Endothelial cell of umbilical vein (primary cell): Measurements from ENCODE around the gene ELMO1. TPM values are rescaled to one million over a fixed set of nuclear protein-coding genes. Genes with fewer than 3 reads are reported as not detected.

Experiments used
- BruUV-seq: library from RNA; stranded (reverse); fragments of 400-500 nt; replicated peaks from 2 replicates; lab custom pipeline; 2021; lab: Mats Ljungman, UMichigan
- CTCF ChIA-PET: fragments of 300-600, 350-600 bp; sonication (Branson Sonifier 250); formaldehyde crosslinking; loops from one replicate; lab custom pipeline; 2021; ENCODE audit warnings: antibody characterized with exemption, inconsistent platforms; lab: Charles Lee
- POLR2A ChIA-PET: fragments of 300-600, 350-600 bp; sonication (Branson Sonifier 250); formaldehyde crosslinking; loops from one replicate; lab custom pipeline; 2021; ENCODE audit warnings: antibody characterized with exemption, inconsistent platforms; lab: Charles Lee
- DNase-seq: peaks from one replicate; pipeline ENCODE4 v3.0.0-alpha.2; 2011; ENCODE audit warnings: low read depth, low spot score
- FAIRE-seq: peaks from 2 replicates; lab custom pipeline; 2011; peaks lifted over from hg19 to GRCh38; lab: Jason Lieb, UNC
- H2AFZ ChIP-seq: 2 replicates; pipeline ENCODE4 v1.6.0; 2012; ENCODE audit warnings: low read depth, low read length, control low read depth, inconsistent platforms
- H3K27ac ChIP-seq: 2 replicates; pipeline ENCODE4 v1.5.1; 2011; ENCODE audit warnings: low read depth, mild to moderate bottlenecking, control low read depth, low read length, moderate library complexity; ENCODE audit not compliant: insufficient read depth
- H3K27me3 ChIP-seq, 2 experiments: 2 replicates each; pipeline versions ENCODE4 v1.6.0 to v1.6.1; 2011; ENCODE audit warnings: low read length in 2 of 2, mixed read lengths in 1 of 2; ENCODE audit not compliant: control insufficient read depth in 2 of 2, insufficient read depth in 2 of 2
- H3K36me3 ChIP-seq, 2 experiments: 2 replicates in 1 of 2; 3 replicates in 1 of 2; pipeline ENCODE4 v1.5.1; 2011; ENCODE audit warnings: low read length in 2 of 2, mild to moderate bottlenecking in 1 of 2, moderate library complexity in 1 of 2; ENCODE audit not compliant: control insufficient read depth in 2 of 2, insufficient read depth in 2 of 2; ENCODE audit errors: extremely low read depth in 1 of 2
- H3K4me1 ChIP-seq: 3 replicates; pipeline ENCODE4 v1.5.1; 2011; ENCODE audit warnings: mild to moderate bottlenecking, low read length; ENCODE audit not compliant: control insufficient read depth, insufficient read depth; ENCODE audit errors: extremely low read depth
- H3K4me2 ChIP-seq: 2 replicates; pipeline ENCODE4 v1.6.1; 2011; ENCODE audit warnings: low read length, control low read depth, mixed read lengths; ENCODE audit not compliant: insufficient read depth
- H3K4me3 ChIP-seq, 3 experiments: fragments of 200-600 bp in 1 of 3; sonication (generic), shearing (Covaris generic) in 1 of 3; replicated peaks in 1 of 3; 2 replicates each; pipeline ENCODE4 v1.5.1; 2011 to 2016; ENCODE audit warnings: control low read depth in 3 of 3, low read length in 3 of 3, mild to moderate bottlenecking in 2 of 3, inconsistent platforms in 1 of 3, low read depth in 1 of 3, moderate library complexity in 1 of 3; ENCODE audit not compliant: insufficient read depth in 1 of 3
- H3K79me2 ChIP-seq: 2 replicates; pipeline ENCODE4 v1.6.0; 2012; ENCODE audit warnings: low read length, inconsistent platforms; ENCODE audit not compliant: control insufficient read depth, insufficient read depth
- H3K9ac ChIP-seq: replicated peaks from 2 replicates; pipeline ENCODE3; 2011; ENCODE audit warnings: low read length, control low read depth; ENCODE audit not compliant: insufficient read depth; ENCODE audit errors: extremely low read depth
- H3K9me1 ChIP-seq: replicated peaks from 3 replicates; pipeline ENCODE4 v1.6.0; 2011; ENCODE audit warnings: mild to moderate bottlenecking, low read length; ENCODE audit not compliant: control insufficient read depth, insufficient read depth; ENCODE audit errors: extremely low read depth
- H3K9me3 ChIP-seq: replicated peaks from 2 replicates; pipeline ENCODE4 v1.5.1; 2012; ENCODE audit warnings: low read length, inconsistent platforms; ENCODE audit not compliant: control insufficient read depth, insufficient read depth
- H4K20me1 ChIP-seq: replicated peaks from 2 replicates; pipeline ENCODE3; 2011; ENCODE audit warnings: mild to moderate bottlenecking, low read length; ENCODE audit not compliant: control insufficient read depth, insufficient read depth; ENCODE audit errors: extremely low read depth
- CTCF ChIP-seq, 2 donors: IDR thresholded peaks; 1 replicate in 1 of 2; 2 replicates in 1 of 2; pipeline ENCODE4 v1.5.1; 2011; ENCODE audit warnings: low read length in 2 of 2, mild to moderate bottlenecking in 2 of 2, moderate library complexity in 2 of 2, control low read depth in 1 of 2, inconsistent platforms in 1 of 2, low read depth in 1 of 2; ENCODE audit not compliant: insufficient read depth in 1 of 2; ENCODE audit errors: extremely low read depth in 1 of 2
- EZH2 ChIP-seq: IDR thresholded peaks from 2 replicates; pipeline ENCODE4 v1.6.1; 2012; ENCODE audit warnings: borderline replicate concordance, low read depth, mild to moderate bottlenecking, moderate library complexity, low read length, inconsistent platforms; ENCODE audit not compliant: severe bottlenecking
- FOS ChIP-seq: IDR thresholded peaks from 2 replicates; pipeline ENCODE4 v1.6.1; 2011; ENCODE audit warnings: mild to moderate bottlenecking, low read length, moderate library complexity, borderline replicate concordance; ENCODE audit not compliant: insufficient read depth
- GATA2 ChIP-seq: IDR thresholded peaks from 2 replicates; pipeline ENCODE4 v1.7.0; 2011; ENCODE audit warnings: low read depth, mild to moderate bottlenecking, moderate library complexity, mixed read lengths, low read length; ENCODE audit not compliant: insufficient read length, insufficient read depth
- JUN ChIP-seq: IDR thresholded peaks from 2 replicates; pipeline ENCODE4 v1.6.1; 2011; ENCODE audit warnings: borderline replicate concordance, low read depth; ENCODE audit not compliant: insufficient read length, insufficient read depth
- MAX ChIP-seq: IDR thresholded peaks from 2 replicates; pipeline ENCODE4 v1.6.1; 2011; ENCODE audit not compliant: insufficient read depth, insufficient read length
- MYC ChIP-seq: IDR thresholded peaks from one replicate; pipeline ENCODE4 v1.6.1; 2011; ENCODE audit warnings: mild to moderate bottlenecking, low read depth, low read length
- POLR2A ChIP-seq: IDR thresholded peaks from 2 replicates; pipeline ENCODE4 v1.6.1; 2012; ENCODE audit warnings: low read depth, mild to moderate bottlenecking, control low read depth, low read length
- POLR2AphosphoS5 ChIP-seq: IDR thresholded peaks from 2 replicates; pipeline ENCODE4 v1.6.1; 2012; ENCODE audit warnings: low read depth, mild to moderate bottlenecking, control low read depth, low read length, moderate library complexity; ENCODE audit not compliant: insufficient read depth
- dilution Hi-C: fragments of 300-500 bp; cut with MboI; formaldehyde crosslinking; loops from one replicate; pipeline ENCODE4 v1.15.0; 2019; ENCODE audit warnings: low sequenced_read_pairs; ENCODE audit not compliant: extremely low pct_ligation_motif_present
- intact Hi-C: fragments of 100-400 bp; cut with micrococcal nuclease; formaldehyde crosslinking; loops from one replicate; pipeline ENCODE4 v1.10.0; 2022
- polyA plus RNA-seq, 4 experiments: library from polyadenylated mRNA; depleted of rRNA in 3 of 4; stranded (reverse) in 3 of 4; unstranded in 1 of 4; fragments of >200 nt; gene quantifications; 2 replicates each; pipeline versions ENCODE4 v1.2.1 to v1.2.3, GENCODE V29; 2011 to 2012; ENCODE audit warnings: missing spikeins in 1 of 4
- total RNA-seq: library from RNA; stranded (reverse); gene quantifications from 2 replicates; pipeline ENCODE4 v1.2.3, GENCODE V29; 2021

Gene ELMO1
- total and polyA plus RNA-seq, 2 donors (not counting 3 experiments of a cell fraction or from before 2014, with no cell fraction given) = 17.0 to 30.6 TPM

GRCh38 chr7:37467002-37467401 is 18.3 kb upstream of the ELMO1 start:
- Histone ChIP-seq H3K36me3 (no peaks in the 10 kb centered on the region), H3K9ac (no peak overlapping the region), H3K9me3 (no peaks in the 10 kb centered on the region), H3K79me2 (no peaks in the 10 kb centered on the region), H3K4me1 (peaks cover 3% of the 10 kb centered on the region), H3K27ac (no peak overlapping the region), H3K27me3 (no peaks in the 10 kb centered on the region), H2AFZ (no peak overlapping the region), H3K4me2 (no peak overlapping the region), H3K9me1 (no peaks in the 10 kb centered on the region), H3K4me3 (no peak overlapping the region), H4K20me1 (no peaks in the 10 kb centered on the region)
- FAIRE-seq = no peak
- no peak for TF ChIP-seq POLR2A
- TF ChIP-seq GATA2 = no peak
- no peak for TF ChIP-seq POLR2AphosphoS5
- TF ChIP-seq MYC = no peak
- no peak for TF ChIP-seq JUN
- TF ChIP-seq CTCF (IDR thresholded peaks at IDR 0.05; ENCODE audit: extremely low read depth in 1 of 2, insufficient read depth in 1 of 2, low read depth in 1 of 2, low read length in 2 of 2) = no peak
- TF ChIP-seq EZH2 = no peak
- TF ChIP-seq FOS = no peak
- no peak for TF ChIP-seq MAX
- DNase-seq = no peak
- BruUV-seq = no TSS peak
- POLR2A ChIA-PET = no interaction called here
- CTCF ChIA-PET = interaction anchor here (1.4 kb wide), 1 partner anchor 10 kb away, joined by 6 read pairs; no protein-coding TSS in a partner anchor
- dilution Hi-C loops (no loop called here), intact Hi-C loops (no loop called here)
